H9 (cell line): ENCODE data around the gene FBN3. TPM values are rescaled to one million over a fixed set of nuclear protein-coding genes. Genes with fewer than 3 reads are reported as not detected.

ENCODE experiments used
- DNase-seq: peaks from one replicate; pipeline ENCODE4 v3.0.0-alpha.2; 2017
- H2AFZ ChIP-seq: one replicate; pipeline ENCODE4 v1.6.1; 2013; ENCODE audit warnings: mild to moderate bottlenecking, low read length, control low read depth, moderate library complexity
- H2AK5ac ChIP-seq: 2 replicates; pipeline ENCODE4 v1.6.1; 2013; ENCODE audit warnings: low read length, control low read depth, mixed read lengths; ENCODE audit not compliant: insufficient read length
- H2BK120ac ChIP-seq: one replicate; pipeline ENCODE4 v1.6.1; 2013; ENCODE audit warnings: low read depth, mild to moderate bottlenecking, low read length, control low read depth, inconsistent platforms; ENCODE audit not compliant: poor library complexity, severe bottlenecking
- H2BK12ac ChIP-seq: 2 replicates; pipeline ENCODE4 v1.6.1; 2013; ENCODE audit warnings: low read length, control low read depth, mixed read lengths, low read depth; ENCODE audit not compliant: insufficient read length
- H2BK15ac ChIP-seq: 2 replicates; pipeline ENCODE4 v1.6.1; 2013; ENCODE audit warnings: low read depth, low read length, control low read depth
- H2BK20ac ChIP-seq: one replicate; pipeline ENCODE4 v1.6.1; 2013; ENCODE audit warnings: low read depth, mild to moderate bottlenecking, low read length, control low read depth, inconsistent platforms; ENCODE audit not compliant: poor library complexity, severe bottlenecking
- H2BK5ac ChIP-seq: 2 replicates; pipeline ENCODE4 v1.6.1; 2013; ENCODE audit warnings: low read length, control low read depth, mixed read lengths; ENCODE audit not compliant: insufficient read length
- H3K14ac ChIP-seq: 2 replicates; pipeline ENCODE4 v1.6.1; 2013; ENCODE audit warnings: low read length, control low read depth; ENCODE audit not compliant: insufficient read depth
- H3K18ac ChIP-seq: 2 replicates; pipeline ENCODE4 v1.6.1; 2013; ENCODE audit warnings: low read depth, mild to moderate bottlenecking, mixed read lengths, low read length, control low read depth; ENCODE audit not compliant: insufficient read length
- H3K23ac ChIP-seq: 2 replicates; pipeline ENCODE4 v1.6.1; 2013; ENCODE audit warnings: low read length, control low read depth, mixed read lengths, low read depth; ENCODE audit not compliant: insufficient read length
- H3K23me2 ChIP-seq: 2 replicates; pipeline ENCODE4 v1.6.1; 2013; ENCODE audit warnings: low read depth, mild to moderate bottlenecking, mixed read lengths, low read length, control low read depth; ENCODE audit not compliant: insufficient read length, poor library complexity, severe bottlenecking
- H3K27ac ChIP-seq: 2 replicates; pipeline ENCODE4 v1.5.1; 2013; ENCODE audit warnings: low read length, control low read depth, mixed read lengths, low read depth; ENCODE audit not compliant: insufficient read length
- H3K27me3 ChIP-seq: 2 replicates; pipeline ENCODE4 v1.6.1; 2013; ENCODE audit warnings: low read length, control low read depth, inconsistent platforms; ENCODE audit not compliant: insufficient read depth
- H3K4ac ChIP-seq: 2 replicates; pipeline ENCODE4 v1.6.1; 2013; ENCODE audit warnings: low read depth, mild to moderate bottlenecking, control low read depth, inconsistent platforms, low read length, moderate library complexity
- H3K4me1 ChIP-seq: 2 replicates; pipeline ENCODE4 v1.6.1; 2013; ENCODE audit warnings: low read length, control low read depth, inconsistent platforms; ENCODE audit not compliant: insufficient read depth
- H3K4me2 ChIP-seq: 2 replicates; pipeline ENCODE4 v1.6.1; 2013; ENCODE audit warnings: low read length, control low read depth, mixed read lengths; ENCODE audit not compliant: insufficient read length, insufficient read depth
- H3K56ac ChIP-seq: 2 replicates; pipeline ENCODE4 v1.6.1; 2013; ENCODE audit warnings: low read depth, mild to moderate bottlenecking, mixed read lengths, low read length, control low read depth; ENCODE audit not compliant: insufficient read length
- H3K79me1 ChIP-seq: 2 replicates; pipeline ENCODE4 v1.6.1; 2013; ENCODE audit warnings: low read depth, mild to moderate bottlenecking, moderate library complexity, low read length, control low read depth, inconsistent platforms; ENCODE audit not compliant: insufficient read depth, poor library complexity, severe bottlenecking
- H3K79me2 ChIP-seq: 2 replicates; pipeline ENCODE4 v1.6.1; 2013; ENCODE audit warnings: low read length, control low read depth, inconsistent platforms; ENCODE audit not compliant: insufficient read depth
- H3K9ac ChIP-seq: 2 replicates; pipeline ENCODE4 v1.6.1; 2013; ENCODE audit warnings: low read length, control low read depth, mixed read lengths; ENCODE audit not compliant: insufficient read length; ENCODE audit errors: extremely low read depth
- H3K9me3 ChIP-seq: one replicate; pipeline ENCODE4 v1.6.1; 2013; ENCODE audit warnings: low read depth, low read length, inconsistent platforms; ENCODE audit not compliant: control insufficient read depth
- H3T11ph ChIP-seq: one replicate; pipeline ENCODE4 v1.6.1; 2013; ENCODE audit warnings: mild to moderate bottlenecking, low read length, control low read depth, inconsistent platforms
- H4K20me1 ChIP-seq: one replicate; pipeline ENCODE4 v1.6.1; 2013; ENCODE audit not compliant: control insufficient read depth, insufficient read length, insufficient read depth
- H4K5ac ChIP-seq: 2 replicates; pipeline ENCODE4 v1.6.1; 2013; ENCODE audit warnings: low read depth, mild to moderate bottlenecking, mixed read lengths, low read length, control low read depth; ENCODE audit not compliant: insufficient read length
- H4K8ac ChIP-seq: replicated peaks from 2 replicates; pipeline ENCODE4 v1.6.1; 2013; ENCODE audit warnings: low read length, control low read depth, mixed read lengths, low read depth; ENCODE audit not compliant: insufficient read length
- H4K91ac ChIP-seq: 2 replicates; pipeline ENCODE4 v1.6.1; 2013; ENCODE audit warnings: low read depth, mild to moderate bottlenecking, moderate library complexity, mixed read lengths, low read length, control low read depth; ENCODE audit not compliant: insufficient read length
- H3K27ac Mint-ChIP-seq, 3 experiments: 2 replicates in 2 of 3; 3 replicates in 1 of 3; pipeline ENCODE4 v1.8.0; 2020 to 2021; ENCODE audit warnings: mixed read lengths in 3 of 3, mild to moderate bottlenecking in 1 of 3, moderate library complexity in 1 of 3
- H3K27me3 Mint-ChIP-seq: 2 replicates; pipeline ENCODE4 v1.8.0; 2021; ENCODE audit warnings: low read depth, mild to moderate bottlenecking, moderate library complexity, mixed read lengths
- H3K36me3 Mint-ChIP-seq, 3 experiments: 2 replicates in 2 of 3; 3 replicates in 1 of 3; pipeline ENCODE4 v1.8.0; 2020 to 2021; ENCODE audit warnings: low read depth in 3 of 3, mixed read lengths in 3 of 3; ENCODE audit not compliant: insufficient read depth in 1 of 3
- H3K4me1 Mint-ChIP-seq, 2 experiments: 2 replicates each; pipeline ENCODE4 v1.8.0; 2020; ENCODE audit warnings: mixed read lengths in 2 of 2
- H3K4me3 Mint-ChIP-seq, 2 experiments: 2 replicates in 1 of 2; 3 replicates in 1 of 2; pipeline ENCODE4 v1.8.0; 2020 to 2021; ENCODE audit warnings: mild to moderate bottlenecking in 2 of 2, mixed read lengths in 2 of 2, moderate library complexity in 1 of 2
- H3K9me3 Mint-ChIP-seq, 2 experiments: 2 replicates in 1 of 2; 3 replicates in 1 of 2; pipeline ENCODE4 v1.8.0; 2020; ENCODE audit warnings: mild to moderate bottlenecking in 2 of 2, mixed read lengths in 2 of 2, moderate library complexity in 1 of 2
- CTCF ChIP-seq: fragments of 200-600 bp; sonication (generic); conservative IDR thresholded peaks from 3 replicates; pipeline ENCODE4 v1.8.0; 2021; ENCODE audit warnings: antibody characterized with exemption, mild to moderate bottlenecking
- WGBS: extraction: QIAGEN DNeasy Blood & Tissue Kit; methylation state at CpG from one replicate; pipeline ENCODE4 v1.1.7; 2013; ENCODE audit warnings: missing lambda C conversion rate, low lambda C conversion rate, mixed read lengths; ENCODE audit not compliant: insufficient read length; ENCODE audit errors: extremely low coverage; 5-methylcytosine and 5-hydroxymethylcytosine counted together
- total RNA-seq: library from RNA; stranded (reverse); gene quantifications from 2 replicates; pipeline ENCODE4 v1.2.1, GENCODE V29; 2021

The FBN3 gene
- total RNA-seq, 1 experiment from 2014 or later, result 31.0 TPM

GRCh38 chr19:8057545-8058270 is 91.7 kb downstream of the FBN3 start:
- Histone ChIP-seq H3K9ac (no peak overlapping the region), H3K79me2 (no peaks in the 10 kb centered on the region), H3K14ac (no peak overlapping the region), H2BK12ac (no peak overlapping the region), H3K79me1 (no peaks in the 10 kb centered on the region), H3K4me2 (no peak overlapping the region), H3K27me3 (no peaks in the 10 kb centered on the region), H2BK20ac (no peak overlapping the region), H3K56ac (no peak overlapping the region), H2AK5ac (no peak overlapping the region), H4K8ac (no peak overlapping the region), H2BK120ac (no peak overlapping the region), H4K20me1 (no peaks in the 10 kb centered on the region), H3T11ph (no peak overlapping the region), H3K18ac (no peak overlapping the region), H3K23me2 (no peaks in the 10 kb centered on the region), H2AFZ (no peak overlapping the region), H2BK5ac (no peak overlapping the region), H4K91ac (no peak overlapping the region), H3K4me1 (no peaks in the 10 kb centered on the region), H3K4ac (no peak overlapping the region), H4K5ac (no peak overlapping the region), H3K23ac (no peak overlapping the region), H3K27ac (no peak overlapping the region), H2BK15ac (no peak overlapping the region), H3K9me3 (no peaks in the 10 kb centered on the region)
- peaks cover 9 to 20% of the 10 kb centered on the region in 2 experiments for H3K4me1 Mint-ChIP-seq
- no peaks in the 10 kb centered on the region for H3K9me3 Mint-ChIP-seq
- H3K36me3 Mint-ChIP-seq, result no peaks in the 10 kb centered on the region
- peaks cover 4% of the 10 kb centered on the region for H3K27me3 Mint-ChIP-seq
- no peak for DNase-seq
- WGBS, result no CpG with 5 or more reads among the region's 7 CpGs
- H3K4me3 Mint-ChIP-seq, result no peak overlapping the region
- H3K27ac Mint-ChIP-seq, result no peak overlapping the region
- no peak for TF ChIP-seq CTCF
